Measurements from ENCODE around the gene SNX21.

DNA sequence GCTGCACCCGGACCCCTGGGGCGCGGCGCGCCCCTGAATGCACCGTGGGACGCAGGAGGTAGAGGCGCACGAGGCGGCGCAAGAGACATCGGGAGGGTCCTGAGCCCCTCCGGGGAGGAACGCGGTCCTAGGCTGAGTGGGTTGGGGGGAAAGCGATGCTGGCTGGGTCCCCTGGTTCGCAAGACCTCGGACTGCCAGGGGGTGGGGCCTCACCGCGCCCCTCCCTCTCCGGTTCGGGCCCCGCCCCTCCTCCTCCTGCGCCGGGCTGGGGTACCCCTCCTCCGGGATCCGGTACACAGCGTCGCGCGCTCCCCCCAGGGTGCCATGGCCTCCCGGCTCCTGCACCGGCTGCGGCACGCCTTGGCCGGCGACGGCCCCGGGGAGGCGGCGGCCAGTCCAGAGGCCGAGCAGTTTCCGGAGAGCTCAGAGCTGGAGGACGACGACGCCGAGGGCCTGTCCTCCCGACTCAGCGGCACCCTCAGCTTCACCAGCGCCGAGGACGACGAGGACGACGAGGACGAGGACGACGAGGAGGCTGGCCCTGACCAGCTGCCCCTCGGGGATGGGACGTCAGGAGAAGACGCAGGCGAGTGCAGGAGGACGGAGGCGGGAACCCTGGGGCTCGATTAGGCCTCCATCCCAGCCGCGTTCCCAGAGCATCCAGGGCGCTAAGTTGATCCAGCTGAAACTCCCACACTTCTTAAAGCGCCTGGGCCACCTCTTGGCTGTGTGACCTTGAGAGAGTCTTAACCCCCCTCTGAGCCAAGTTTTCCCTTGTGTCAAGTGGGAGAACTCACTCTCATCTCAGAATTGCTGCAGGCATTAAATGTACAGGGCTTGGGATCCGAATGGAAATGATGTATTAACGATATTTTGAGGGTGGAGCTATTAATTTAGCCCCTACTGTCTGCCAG, 541 bp downstream of the SNX21 start:
- TF ChIP-seq, protein P1, sequence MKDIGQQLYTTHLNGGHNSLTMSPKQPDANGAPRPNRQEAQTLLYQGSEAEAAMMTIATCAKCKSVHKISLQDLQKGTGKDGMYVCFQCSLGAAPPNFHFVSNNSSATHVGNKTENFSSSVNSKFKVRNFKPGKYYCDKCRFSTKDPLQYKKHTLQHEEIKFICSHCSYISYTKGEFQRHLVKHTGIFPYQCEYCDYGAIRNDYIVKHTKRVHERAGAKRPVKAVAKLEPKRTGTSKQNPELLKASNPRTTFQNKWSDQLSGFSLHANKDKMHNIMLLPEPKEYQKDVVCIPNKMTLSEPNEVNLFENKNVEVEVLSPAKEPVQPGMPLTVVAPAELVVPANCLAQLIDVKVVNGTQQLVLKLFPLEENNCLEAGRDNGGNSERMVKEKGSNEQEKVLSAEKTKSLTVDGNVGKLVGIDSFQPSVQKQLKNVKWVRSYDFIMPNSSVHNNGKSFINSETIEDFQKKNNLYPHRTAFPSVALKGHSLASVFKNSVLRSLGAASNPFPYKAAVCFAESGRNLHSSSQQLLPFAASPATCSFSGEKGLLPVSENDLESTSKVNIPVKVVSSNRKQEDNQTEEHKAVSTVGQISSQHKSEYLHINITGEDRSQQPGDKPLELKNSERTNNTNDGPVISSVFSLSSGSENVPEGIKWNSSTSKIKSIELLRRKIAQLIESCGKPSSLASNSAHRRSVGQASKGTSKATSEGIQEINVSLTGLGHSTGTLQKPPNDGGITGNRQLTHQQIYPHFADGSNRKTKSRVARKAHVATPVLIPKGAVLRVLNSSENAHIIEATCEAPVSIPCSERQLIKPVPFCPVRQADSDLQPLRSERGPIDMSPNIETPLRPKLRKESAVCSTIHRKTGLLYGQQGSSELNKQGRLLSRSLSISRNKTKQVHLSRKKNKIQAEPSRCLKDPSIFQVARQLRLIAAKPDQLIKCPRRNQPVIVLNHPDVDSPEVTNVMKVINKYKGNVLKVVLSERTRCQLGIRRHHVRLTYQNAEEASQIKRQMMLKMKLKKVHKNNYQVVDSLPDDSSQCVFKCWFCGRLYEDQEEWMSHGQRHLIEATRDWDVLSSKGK (CRISPR knock-in tag; IDR thresholded peaks at IDR 0.05): no peak
- TF ChIP-seq FOSL1 (tag; conservative IDR thresholded peaks at IDR 0.05): no peak
- TF ChIP-seq, protein P2, sequence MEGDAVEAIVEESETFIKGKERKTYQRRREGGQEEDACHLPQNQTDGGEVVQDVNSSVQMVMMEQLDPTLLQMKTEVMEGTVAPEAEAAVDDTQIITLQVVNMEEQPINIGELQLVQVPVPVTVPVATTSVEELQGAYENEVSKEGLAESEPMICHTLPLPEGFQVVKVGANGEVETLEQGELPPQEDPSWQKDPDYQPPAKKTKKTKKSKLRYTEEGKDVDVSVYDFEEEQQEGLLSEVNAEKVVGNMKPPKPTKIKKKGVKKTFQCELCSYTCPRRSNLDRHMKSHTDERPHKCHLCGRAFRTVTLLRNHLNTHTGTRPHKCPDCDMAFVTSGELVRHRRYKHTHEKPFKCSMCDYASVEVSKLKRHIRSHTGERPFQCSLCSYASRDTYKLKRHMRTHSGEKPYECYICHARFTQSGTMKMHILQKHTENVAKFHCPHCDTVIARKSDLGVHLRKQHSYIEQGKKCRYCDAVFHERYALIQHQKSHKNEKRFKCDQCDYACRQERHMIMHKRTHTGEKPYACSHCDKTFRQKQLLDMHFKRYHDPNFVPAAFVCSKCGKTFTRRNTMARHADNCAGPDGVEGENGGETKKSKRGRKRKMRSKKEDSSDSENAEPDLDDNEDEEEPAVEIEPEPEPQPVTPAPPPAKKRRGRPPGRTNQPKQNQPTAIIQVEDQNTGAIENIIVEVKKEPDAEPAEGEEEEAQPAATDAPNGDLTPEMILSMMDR (IDR thresholded peaks at IDR 0.05 in 2 of 3, conservative IDR thresholded peaks at IDR 0.05 in 1 of 3; ENCODE audit: insufficient read depth in 2 of 3, low read depth in 1 of 3, low read length in 3 of 3): no peak
- TF ChIP-seq, protein P3, sequence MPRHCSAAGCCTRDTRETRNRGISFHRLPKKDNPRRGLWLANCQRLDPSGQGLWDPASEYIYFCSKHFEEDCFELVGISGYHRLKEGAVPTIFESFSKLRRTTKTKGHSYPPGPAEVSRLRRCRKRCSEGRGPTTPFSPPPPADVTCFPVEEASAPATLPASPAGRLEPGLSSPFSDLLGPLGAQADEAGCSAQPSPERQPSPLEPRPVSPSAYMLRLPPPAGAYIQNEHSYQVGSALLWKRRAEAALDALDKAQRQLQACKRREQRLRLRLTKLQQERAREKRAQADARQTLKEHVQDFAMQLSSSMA (CRISPR knock-in tag; IDR thresholded peaks at IDR 0.05): no peak
- TF ChIP-seq ZNF143 (CRISPR knock-in tag; IDR thresholded peaks at IDR 0.05): no peak
- TF ChIP-seq ZNF561 (CRISPR knock-in tag; conservative IDR thresholded peaks at IDR 0.05): no peak
- TF ChIP-seq TBL1XR1 (IDR thresholded peaks at IDR 0.05; ENCODE audit: low read length in 2 of 2): no peak
- TF ChIP-seq CBFB (CRISPR knock-in tag; IDR thresholded peaks at IDR 0.05): no peak
- TF ChIP-seq ZNF232 (CRISPR knock-in tag; IDR thresholded peaks at IDR 0.05): no peak
